Neural progenitor cell (in vitro differentiated cells): ENCODE data around the gene ZNF862. TPM values are rescaled to one million over a fixed set of nuclear protein-coding genes. Genes with fewer than 3 reads are reported as not detected.
A peak's percentile ranks its signal among the peaks of the same experiment; 100 is the strongest.
"Not testable (repeated sequence)": the region's sequence is repeated elsewhere in the genome, so short reads cannot be mapped to it uniquely, and the experiment has no call there.

Experiments used
- DNase-seq: peaks from one replicate; pipeline ENCODE4 v3.0.0-alpha.2; 2016; ENCODE audit warnings: low spot score
- H2AFZ ChIP-seq: fragments of 200-600 bp; sonication (generic); replicated peaks from 2 replicates; pipeline ENCODE4 v1.6.1; 2016; ENCODE audit warnings: antibody characterized with exemption
- H3F3A ChIP-seq: fragments of 200-600 bp; sonication (generic); 2 replicates; pipeline ENCODE4 v1.6.1; 2016; ENCODE audit warnings: antibody characterized with exemption, low read depth
- H3K27ac ChIP-seq: fragments of 200-600 bp; sonication (generic); 2 replicates; pipeline ENCODE4 v1.5.1; 2016; ENCODE audit warnings: mild to moderate bottlenecking
- H3K27me3 ChIP-seq: fragments of 200-600 bp; sonication (generic); 2 replicates; pipeline ENCODE4 v1.6.1; 2016; ENCODE audit warnings: mild to moderate bottlenecking, moderate library complexity
- H3K36me3 ChIP-seq: fragments of 200-600 bp; sonication (generic); 2 replicates; pipeline ENCODE4 v1.5.1; 2016
- H3K4me1 ChIP-seq: fragments of 200-600 bp; sonication (generic); 2 replicates; pipeline ENCODE4 v1.6.1; 2016; ENCODE audit warnings: mixed run types
- H3K4me2 ChIP-seq: fragments of 200-600 bp; sonication (generic); 2 replicates; pipeline ENCODE4 v1.6.1; 2016
- H3K4me3 ChIP-seq: fragments of 200-600 bp; sonication (generic); 2 replicates; pipeline ENCODE4 v1.5.1; 2016
- H3K79me2 ChIP-seq: fragments of 200-600 bp; sonication (generic); 2 replicates; pipeline ENCODE4 v1.6.1; 2016; ENCODE audit warnings: low read depth
- H3K9ac ChIP-seq: fragments of 200-600 bp; sonication (generic); 2 replicates; pipeline ENCODE4 v1.6.1; 2016
- H3K9me3 ChIP-seq: fragments of 200-600 bp; sonication (generic); 2 replicates; pipeline ENCODE4 v1.5.1; 2016; ENCODE audit warnings: low read depth
- H4K20me1 ChIP-seq: fragments of 200-600 bp; sonication (generic); 2 replicates; pipeline ENCODE4 v1.6.1; 2016; ENCODE audit warnings: low read depth
- H3K27ac Mint-ChIP-seq: 3 replicates; pipeline ENCODE4 v1.8.0; 2021; ENCODE audit warnings: mixed read lengths
- H3K27me3 Mint-ChIP-seq: 2 replicates; pipeline ENCODE4 v1.8.0; 2022; ENCODE audit warnings: low read depth, mild to moderate bottlenecking, inconsistent platforms, moderate library complexity, mixed read lengths; ENCODE audit not compliant: insufficient read depth
- H3K36me3 Mint-ChIP-seq: 3 replicates; pipeline ENCODE4 v1.8.0; 2021; ENCODE audit warnings: mixed read lengths
- H3K4me1 Mint-ChIP-seq: 3 replicates; pipeline ENCODE4 v1.8.0; 2021; ENCODE audit warnings: mixed read lengths
- H3K4me3 Mint-ChIP-seq: 3 replicates; pipeline ENCODE4 v1.8.0; 2021; ENCODE audit warnings: mild to moderate bottlenecking, moderate library complexity, mixed read lengths
- H3K9me3 Mint-ChIP-seq: 3 replicates; pipeline ENCODE4 v1.8.0; 2020; ENCODE audit warnings: mixed read lengths
- small RNA-seq: library from RNA; depleted of rRNA; stranded (forward); fragments of <200 nt; gene quantifications from one replicate; pipeline ENCODE3, GENCODE V24; 2015
- total RNA-seq: library from RNA; depleted of rRNA; stranded (reverse); fragments of >200 nt; gene quantifications from 2 replicates; pipeline ENCODE4 v1.2.3, GENCODE V29; 2015; ENCODE audit warnings: low replicate concordance

The ZNF862 gene
- total RNA-seq, 1 donor from 2014 or later, result 5.9 TPM

DNA sequence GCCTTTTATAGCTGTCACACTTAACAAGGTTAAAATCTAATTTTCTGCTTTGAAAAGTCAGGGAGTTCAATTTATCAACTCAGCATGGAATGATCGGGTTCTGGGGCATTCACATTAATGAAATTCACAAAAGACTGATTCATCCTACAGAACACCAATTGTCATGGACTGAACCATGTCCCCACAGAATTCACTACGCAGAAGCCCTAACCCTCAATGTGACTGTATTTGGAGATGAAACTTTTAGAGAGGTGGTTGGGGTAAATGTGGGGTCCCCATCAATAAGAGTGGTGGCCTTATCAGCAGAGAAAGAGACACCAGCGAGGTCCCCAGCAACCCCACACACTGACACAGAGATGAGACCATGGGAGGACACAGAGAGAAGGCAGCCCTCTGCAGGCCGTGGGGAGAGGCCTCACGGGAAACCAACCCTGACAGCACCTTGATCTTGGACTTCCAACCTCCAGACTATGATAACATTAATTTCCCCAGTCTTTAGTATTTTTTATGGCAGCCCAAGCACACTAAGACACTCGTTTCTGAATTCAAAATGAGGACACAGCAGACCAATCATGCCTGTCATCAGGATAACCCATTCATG lies 69.7 kb downstream of the ZNF862 start:
- H4K20me1 ChIP-seq, H3K4me1 ChIP-seq, H3F3A ChIP-seq, H3K4me2 ChIP-seq, H3K36me3 Mint-ChIP-seq, H2AFZ ChIP-seq, H3K36me3 ChIP-seq, H3K4me3 ChIP-seq, H3K9me3 Mint-ChIP-seq, DNase-seq, H3K9ac ChIP-seq, H3K79me2 ChIP-seq, H3K27ac ChIP-seq, H3K9me3 ChIP-seq, H3K27me3 Mint-ChIP-seq, H3K27me3 ChIP-seq: not testable (repeated sequence)
- Mint-ChIP-seq H3K4me1 (peaks cover 16% of the 10 kb centered on the region), H3K4me3 (peak overlapping the region; percentile 64), H3K27ac (peak overlapping the region; percentile 76)

DNA sequence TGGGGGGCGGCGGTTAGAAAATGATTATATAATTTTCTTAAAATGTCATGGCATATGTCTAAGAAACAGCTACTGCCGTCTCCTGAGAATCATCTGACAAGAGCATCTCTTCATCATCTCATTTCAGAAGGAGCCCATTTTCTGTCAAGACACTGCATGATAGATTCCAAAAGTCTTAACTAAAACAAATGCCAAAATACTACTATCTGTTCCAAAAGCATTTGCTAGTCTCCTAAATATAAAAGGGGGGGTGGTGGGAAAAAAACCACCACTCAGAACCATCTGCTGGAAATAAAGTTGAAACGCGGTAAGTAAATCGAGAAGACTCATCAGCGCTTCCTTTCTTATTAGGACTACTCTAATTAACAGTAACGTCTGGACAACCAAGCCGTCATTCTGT lies 72.0 kb downstream of the ZNF862 start:
- not testable (repeated sequence) for H3K9me3 Mint-ChIP-seq, H2AFZ ChIP-seq, H3K36me3 Mint-ChIP-seq, H3K27ac ChIP-seq, H3K9ac ChIP-seq, H3K27ac Mint-ChIP-seq, H3K27me3 Mint-ChIP-seq, H3K4me2 ChIP-seq, H3K36me3 ChIP-seq, H3K4me3 ChIP-seq, H4K20me1 ChIP-seq, H3K4me1 ChIP-seq, H3K4me3 Mint-ChIP-seq, H3F3A ChIP-seq, H3K27me3 ChIP-seq, H3K9me3 ChIP-seq, H3K79me2 ChIP-seq, DNase-seq
- H3K4me1 Mint-ChIP-seq, result peaks cover 16% of the 10 kb centered on the region

DNA sequence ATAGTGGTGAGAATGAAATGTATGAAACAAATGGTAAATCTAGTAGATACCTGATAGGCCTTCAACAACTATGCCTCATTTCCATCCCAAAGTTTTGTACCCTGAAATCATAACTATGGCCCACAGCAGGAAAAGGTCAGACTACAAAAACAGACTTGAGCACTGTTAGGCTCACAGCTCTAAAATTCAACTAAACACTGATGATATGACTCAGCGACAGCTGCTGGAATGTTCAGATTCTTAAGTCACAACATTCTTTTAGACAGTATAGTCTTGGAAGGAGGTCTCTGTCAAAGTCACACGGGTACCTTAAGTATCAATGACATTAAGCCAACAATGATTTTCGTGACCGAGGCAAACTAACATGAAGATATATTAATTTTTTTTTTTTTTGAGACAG lies 74.0 kb downstream of the ZNF862 start:
- not testable (repeated sequence) for H3K4me3 Mint-ChIP-seq, H3K4me2 ChIP-seq, H4K20me1 ChIP-seq, H3K9ac ChIP-seq, H3K27ac ChIP-seq, H3K36me3 ChIP-seq, H3K27me3 ChIP-seq, DNase-seq, H3K4me3 ChIP-seq, H3F3A ChIP-seq, H3K27ac Mint-ChIP-seq, H2AFZ ChIP-seq, H3K79me2 ChIP-seq, H3K36me3 Mint-ChIP-seq, H3K9me3 ChIP-seq, H3K27me3 Mint-ChIP-seq, H3K4me1 ChIP-seq, H3K9me3 Mint-ChIP-seq
- peaks cover 12% of the 10 kb centered on the region for H3K4me1 Mint-ChIP-seq

Small RNA genes lying within 50 kb of the gene (small RNA-seq; reads per million reads assigned to genes)
- gene AC093458.1, result not detected

Other genes with a start within 250 kb of the ZNF862 start
- 0.17 and 1.7 TPM in 2 replicates for gene ZNF467, start 64.8 kb upstream of the ZNF862 start, total RNA-seq
- 14.6 and 45.2 TPM in 2 replicates for gene ATP6V0E2, start 35.6 kb downstream of the ZNF862 start, total RNA-seq